HG02938 (cell line): ENCODE data around the gene RAB8B.
A peak's percentile ranks its signal among the peaks of the same experiment; 100 is the strongest.
"Not testable (repeated sequence)": the region's sequence is repeated elsewhere in the genome, so short reads cannot be mapped to it uniquely, and the experiment has no call there.

Experiments
- ATAC-seq: cut with Tn5 transposase; IDR thresholded peaks from one replicate; pipeline ENCODE4 v1.9.1; 2021; ENCODE audit warnings: mild to moderate bottlenecking, moderate library complexity; ENCODE audit not compliant: unreplicated experiment

RAB8B gene

GRCh38 chr15:63233667-63234423, 44.4 kb downstream of the RAB8B start:
- ATAC-seq: no peak

- no peak for ATAC-seq
These were observed 45.1 kb downstream of the RAB8B start for GRCh38 chr15:63234451-63234870.

GRCh38 chr15:63236272-63236671, 46.9 kb downstream of the RAB8B start:
- ATAC-seq: no peak

DNA sequence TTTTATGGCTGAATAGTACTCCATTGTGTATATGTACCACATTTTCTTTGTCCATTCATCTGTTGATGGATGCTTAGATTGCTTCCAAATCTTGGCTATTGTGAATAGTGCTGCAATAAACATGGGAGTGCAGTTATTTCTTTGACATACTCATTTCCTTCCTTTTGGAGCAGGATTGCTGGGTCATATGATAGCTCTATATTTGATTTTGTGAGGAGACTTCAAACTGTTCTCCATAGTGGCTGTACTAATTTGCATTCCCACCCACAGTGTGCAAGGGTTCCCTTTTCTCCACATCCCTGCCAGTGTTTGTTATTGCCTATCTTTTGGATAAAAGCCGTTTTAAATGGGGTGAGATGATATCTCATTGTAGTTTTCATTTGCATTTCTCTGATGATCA, 47.7 kb downstream of the RAB8B start:
- not testable (repeated sequence) for ATAC-seq

- ATAC-seq: no peak
These were observed 48.8 kb downstream of the RAB8B start for GRCh38 chr15:63238171-63238570.

GRCh38 chr15:63238796-63239195, 49.4 kb downstream of the RAB8B start:
- peak; percentile 62 for ATAC-seq

DNA sequence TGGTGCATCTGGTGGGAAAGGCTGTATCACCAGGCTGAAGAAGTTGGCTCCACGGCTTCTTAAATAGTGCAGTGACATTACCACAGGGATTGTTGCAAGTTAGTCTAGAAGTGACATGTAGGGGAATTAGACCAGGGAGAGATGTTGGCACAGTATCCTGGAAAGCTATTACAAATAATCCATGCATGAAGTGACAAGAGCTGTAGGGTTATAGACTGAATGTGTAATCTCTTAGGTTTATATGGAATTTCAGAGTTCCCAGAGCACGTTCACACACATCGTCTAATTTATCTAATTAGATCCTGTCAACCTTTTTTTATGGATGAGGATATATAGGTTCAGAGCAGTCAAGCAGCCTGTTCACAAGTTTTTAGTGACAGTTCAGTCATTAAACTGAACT, 50.7 kb downstream of the RAB8B start:
- no peak for ATAC-seq

DNA sequence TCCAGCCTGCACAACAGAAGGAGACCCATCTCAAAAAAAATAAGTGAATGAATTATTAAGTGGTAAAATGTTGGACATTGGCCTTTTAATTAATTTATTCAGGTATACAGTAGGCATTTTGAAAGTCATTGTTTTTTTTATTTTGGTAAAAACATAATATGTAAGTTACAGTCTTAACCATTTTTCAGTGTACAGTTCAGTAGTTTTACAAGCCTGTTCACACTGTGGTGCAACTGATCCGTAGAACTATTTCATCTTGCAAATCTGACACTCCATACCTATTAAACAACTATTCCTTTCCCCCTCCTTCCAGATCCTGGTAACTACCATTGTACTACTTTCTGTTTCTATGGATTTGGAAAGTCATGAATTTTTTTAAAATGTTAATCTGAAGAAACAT, 51.9 kb downstream of the RAB8B start:
- ATAC-seq: no peak

GRCh38 chr15:63243101-63243500, 53.7 kb downstream of the RAB8B start:
- no peak for ATAC-seq

GRCh38 chr15:63243776-63244175, 54.4 kb downstream of the RAB8B start:
- no peak for ATAC-seq

- ATAC-seq: no peak
These were observed 55.0 kb downstream of the RAB8B start for GRCh38 chr15:63244399-63244798.

GRCh38 chr15:63244976-63245645, 55.7 kb downstream of the RAB8B start:
- no peak for ATAC-seq

DNA sequence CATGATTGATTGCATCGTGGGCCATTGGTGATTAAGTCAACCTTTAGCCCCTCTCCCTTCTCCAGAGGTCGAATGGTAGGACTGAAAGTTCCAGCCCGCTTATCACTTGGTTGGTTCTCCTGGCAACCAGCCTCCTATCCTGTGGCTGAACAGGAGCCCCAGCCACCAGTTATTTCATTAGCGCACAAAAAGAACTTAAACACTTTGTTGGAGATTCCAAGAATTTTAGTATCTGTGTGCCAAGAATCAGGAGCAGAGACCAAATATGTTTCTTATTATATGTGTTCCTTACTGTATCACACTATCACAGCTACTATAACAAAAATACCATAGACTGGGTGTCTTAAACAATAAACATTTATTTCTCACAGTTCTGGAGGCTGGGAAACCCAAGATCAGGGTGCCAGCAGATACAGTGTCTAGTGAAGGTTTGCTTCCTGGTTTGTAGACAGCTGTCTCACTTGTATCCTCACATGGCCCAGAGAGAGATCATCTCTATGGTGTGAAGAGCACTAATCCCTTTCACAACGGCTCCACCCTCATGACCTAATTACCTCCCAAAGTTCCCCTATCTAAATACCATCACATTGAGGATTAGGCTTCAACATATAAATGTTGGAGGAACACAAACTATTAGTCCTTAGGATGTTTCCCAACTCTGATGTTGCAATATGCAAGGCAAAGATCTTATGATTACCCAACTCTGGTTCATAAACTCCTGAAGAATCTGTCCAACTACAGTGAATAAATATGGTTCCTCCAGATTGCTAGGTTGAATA, 57.5 kb downstream of the RAB8B start:
- ATAC-seq: no peak

- no peak for ATAC-seq
These were observed 61.0 kb downstream of the RAB8B start for GRCh38 chr15:63250312-63250965.

DNA sequence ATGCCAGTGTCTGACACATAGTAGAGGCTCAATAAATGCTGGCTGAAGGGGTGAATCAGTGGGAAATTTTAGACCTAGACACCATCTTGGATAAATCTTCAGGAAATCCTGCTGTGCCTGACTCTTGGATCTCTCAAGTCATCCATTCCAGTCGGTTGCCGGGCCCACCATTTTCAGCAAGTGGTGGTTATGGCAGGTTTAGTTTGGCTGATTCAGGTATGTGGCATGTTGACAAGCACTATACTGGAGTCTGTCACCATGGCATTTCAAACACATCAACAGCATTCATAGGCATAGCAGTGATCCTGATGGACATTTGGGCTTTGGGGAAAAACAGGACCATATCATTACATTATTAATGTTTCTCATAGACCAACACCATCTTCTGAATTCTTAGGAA, 62.3 kb downstream of the RAB8B start:
- no peak for ATAC-seq

GRCh38 chr15:63252292-63252691, 62.9 kb downstream of the RAB8B start:
- ATAC-seq: no peak

DNA sequence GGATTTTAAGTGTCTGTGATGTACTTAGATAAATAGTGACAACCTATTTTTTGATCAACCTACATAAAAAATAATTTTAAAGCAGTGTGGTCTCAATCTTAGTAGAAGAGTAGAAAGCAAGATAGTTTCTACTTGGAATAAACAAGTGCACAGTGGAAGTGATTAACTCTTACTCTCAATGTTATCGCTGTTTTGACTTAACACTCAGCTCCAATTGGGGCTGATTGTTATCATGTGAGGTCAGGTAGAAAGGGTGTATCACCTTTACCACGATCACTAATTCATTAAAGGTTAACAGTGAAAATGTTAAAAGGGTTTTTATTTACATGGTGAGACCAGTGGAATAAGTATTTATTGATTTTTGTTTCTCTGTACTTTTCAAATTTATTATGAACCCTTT, 65.6 kb downstream of the RAB8B start:
- no peak for ATAC-seq

- ATAC-seq: no peak
These were observed 66.1 kb downstream of the RAB8B start for GRCh38 chr15:63255489-63255990.

DNA sequence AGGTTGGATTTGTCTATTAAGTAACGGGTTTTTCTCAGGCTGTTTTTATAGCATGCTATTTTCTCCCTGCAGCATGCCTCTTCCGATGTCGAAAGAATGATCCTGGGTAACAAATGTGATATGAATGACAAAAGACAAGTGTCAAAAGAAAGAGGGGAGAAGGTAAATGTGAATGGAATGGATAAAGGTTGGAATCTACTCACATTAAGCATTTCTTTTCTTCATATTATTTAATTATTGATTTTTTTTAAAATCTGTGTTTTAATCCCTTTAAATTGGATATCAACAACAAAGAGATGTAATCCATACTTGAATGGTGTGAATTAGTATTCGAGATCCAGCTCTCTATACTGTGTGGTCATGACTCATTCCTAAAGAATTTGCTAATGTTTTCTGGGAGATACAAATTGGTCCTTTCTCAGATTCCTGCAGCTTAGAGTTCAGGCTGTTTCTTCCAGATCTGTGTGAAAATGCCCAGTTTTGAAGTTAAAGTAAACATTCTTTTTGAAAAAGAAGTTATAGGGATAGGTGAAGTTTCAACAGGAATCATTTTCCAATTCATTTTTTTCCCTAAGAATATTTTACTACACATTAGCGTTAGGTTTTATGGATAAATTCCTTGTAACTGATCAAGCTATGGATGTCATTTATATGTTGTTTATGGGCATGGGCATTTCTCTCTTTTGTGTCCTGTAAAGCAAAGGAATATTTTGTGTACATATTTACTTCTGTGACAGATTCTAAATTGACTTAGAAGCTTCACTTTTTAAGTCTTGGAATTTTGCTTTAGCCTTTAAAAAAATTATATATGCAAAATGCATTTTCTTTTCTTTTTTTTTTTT, 67.2 kb downstream of the RAB8B start:
- ATAC-seq: no peak

GRCh38 chr15:63258658-63259057, 69.3 kb downstream of the RAB8B start:
- no peak for ATAC-seq
